GM21528 (cell line): ENCODE data around the gene CSH1.
"Not testable (repeated sequence)": the region's sequence is repeated elsewhere in the genome, so short reads cannot be mapped to it uniquely, and the experiment has no call there.

Source experiments
- ATAC-seq: cut with Tn5 transposase; IDR thresholded peaks from one replicate; pipeline ENCODE4 v1.9.1; 2021; ENCODE audit warnings: mild to moderate bottlenecking, moderate library complexity; ENCODE audit not compliant: unreplicated experiment, low FRiP score

The CSH1 gene

GRCh38 chr17:63907161-63907778 is 10.9 kb upstream of the CSH1 start:
- ATAC-seq: not testable (repeated sequence)

GRCh38 chr17:63904796-63905195 is 8.4 kb upstream of the CSH1 start:
- not testable (repeated sequence) for ATAC-seq

GRCh38 chr17:63903787-63904201 is 7.4 kb upstream of the CSH1 start:
- ATAC-seq: not testable (repeated sequence)

- not testable (repeated sequence) for ATAC-seq
Measured at GRCh38 chr17:63901971-63902370, 5.6 kb upstream of the CSH1 start.

- not testable (repeated sequence) for ATAC-seq
Measured at GRCh38 chr17:63898899-63899798, 2.8 kb upstream of the CSH1 start.

GRCh38 chr17:63894821-63895220 is 1.6 kb downstream of the CSH1 start:
- ATAC-seq: not testable (repeated sequence)

- not testable (repeated sequence) for ATAC-seq
Measured at GRCh38 chr17:63894021-63894420, 2.4 kb downstream of the CSH1 start.

GRCh38 chr17:63892316-63893037 is 3.9 kb downstream of the CSH1 start:
- ATAC-seq: not testable (repeated sequence)

- not testable (repeated sequence) for ATAC-seq
Measured at GRCh38 chr17:63889026-63889848, 7.1 kb downstream of the CSH1 start.

- ATAC-seq: not testable (repeated sequence)
Measured at GRCh38 chr17:63885119-63885518, 11.3 kb downstream of the CSH1 start.

- not testable (repeated sequence) for ATAC-seq
Measured at GRCh38 chr17:63882626-63883126, 13.7 kb downstream of the CSH1 start.

GRCh38 chr17:63881935-63882601 is 14.3 kb downstream of the CSH1 start, which contains the start of gene GH2:
Gene GH2 (minus strand): TSS chr17:63881944. CDS start chr17:63881801, 143 bp downstream.
- ATAC-seq: no peak

- ATAC-seq: not testable (repeated sequence)
Measured at GRCh38 chr17:63881337-63881736, 15.0 kb downstream of the CSH1 start.

- no peak for ATAC-seq
Measured at GRCh38 chr17:63880706-63881105, 15.7 kb downstream of the CSH1 start.

- not testable (repeated sequence) for ATAC-seq
Measured at GRCh38 chr17:63878413-63878812, 18.0 kb downstream of the CSH1 start.

GRCh38 chr17:63874693-63875092 is 21.7 kb downstream of the CSH1 start:
- not testable (repeated sequence) for ATAC-seq

- not testable (repeated sequence) for ATAC-seq
Measured at GRCh38 chr17:63874061-63874626, 22.2 kb downstream of the CSH1 start.

GRCh38 chr17:63873577-63873976 is 22.8 kb downstream of the CSH1 start, which contains the start of gene CSH2:
Gene CSH2 (minus strand): TSS chr17:63873677. CDS start chr17:63873614, 63 bp downstream.
- not testable (repeated sequence) for ATAC-seq
